GM18861 (cell line): ENCODE results near the gene DOCK3.
"Not testable (repeated sequence)": the region's sequence is repeated elsewhere in the genome, so short reads cannot be mapped to it uniquely, and the experiment has no call there.

Source experiments
- ATAC-seq: cut with Tn5 transposase; IDR thresholded peaks from one replicate; pipeline ENCODE4 v1.9.1; 2021; ENCODE audit not compliant: unreplicated experiment

Gene DOCK3

DNA sequence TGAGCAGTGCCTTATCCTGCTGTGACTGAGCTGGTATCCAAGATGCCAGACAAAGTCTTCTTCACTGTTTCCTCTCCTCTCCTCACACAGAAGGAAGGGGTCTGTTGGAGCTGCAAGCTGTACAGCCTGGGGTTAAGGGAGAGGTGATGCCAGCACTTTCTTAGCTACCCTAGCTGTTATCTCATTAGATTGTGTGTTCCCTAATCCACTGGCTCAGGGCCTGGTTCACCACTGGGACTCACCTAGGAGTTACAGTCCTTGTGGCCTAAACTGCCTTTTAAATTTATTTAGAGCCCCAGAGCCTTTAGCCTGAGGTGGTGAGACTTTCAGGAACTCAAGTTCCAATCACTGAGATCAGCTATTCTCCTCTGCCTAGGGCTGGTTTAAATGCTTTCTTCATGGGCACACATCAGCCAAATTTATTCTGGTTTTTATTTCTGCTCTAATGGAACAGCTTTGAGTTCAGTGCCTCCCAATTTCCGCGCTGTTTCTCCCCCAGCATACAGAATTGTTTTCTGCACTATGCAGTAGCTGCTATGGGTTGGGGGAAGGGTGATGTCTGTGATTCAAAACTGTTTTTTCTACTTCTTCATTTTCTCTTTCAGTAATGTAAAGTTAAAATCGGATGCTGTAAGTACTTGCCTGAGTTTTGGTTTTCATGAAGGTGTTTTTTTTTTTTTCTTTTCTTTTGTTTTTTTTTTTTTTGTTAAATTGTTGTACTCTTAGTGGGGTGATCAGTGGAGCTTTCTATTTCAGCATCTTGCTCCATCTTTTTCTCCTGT, 198.8 kb downstream of the DOCK3 start:
- peak; percentile 45 for ATAC-seq

- ATAC-seq: not testable (repeated sequence)
Observed at GRCh38 chr3:50874876-50875275, 200.1 kb downstream of the DOCK3 start.

DNA sequence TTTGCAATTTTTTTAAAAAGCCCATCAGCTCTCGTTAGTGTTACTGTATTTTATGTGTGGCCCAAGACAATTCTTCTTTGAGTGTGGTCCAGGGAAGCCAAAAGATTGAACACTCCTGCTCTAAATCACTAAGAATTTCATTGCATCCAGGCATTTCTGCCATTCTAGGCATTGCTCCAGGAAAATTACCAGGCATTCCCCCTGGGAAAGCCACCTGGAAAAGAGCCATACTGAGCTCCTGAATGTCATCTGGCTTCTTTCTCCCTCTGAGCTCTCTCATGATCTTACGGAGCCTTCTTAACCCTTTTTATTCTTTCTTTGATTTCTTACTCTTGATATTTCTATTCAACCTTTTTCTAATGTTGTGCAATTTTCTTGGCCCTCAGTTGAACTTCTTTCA, 202.2 kb downstream of the DOCK3 start:
- no peak for ATAC-seq

- ATAC-seq: not testable (repeated sequence)
Observed at GRCh38 chr3:50882733-50883132, 208.0 kb downstream of the DOCK3 start.

GRCh38 chr3:50883755-50884154, 209.0 kb downstream of the DOCK3 start:
- no peak for ATAC-seq

DNA sequence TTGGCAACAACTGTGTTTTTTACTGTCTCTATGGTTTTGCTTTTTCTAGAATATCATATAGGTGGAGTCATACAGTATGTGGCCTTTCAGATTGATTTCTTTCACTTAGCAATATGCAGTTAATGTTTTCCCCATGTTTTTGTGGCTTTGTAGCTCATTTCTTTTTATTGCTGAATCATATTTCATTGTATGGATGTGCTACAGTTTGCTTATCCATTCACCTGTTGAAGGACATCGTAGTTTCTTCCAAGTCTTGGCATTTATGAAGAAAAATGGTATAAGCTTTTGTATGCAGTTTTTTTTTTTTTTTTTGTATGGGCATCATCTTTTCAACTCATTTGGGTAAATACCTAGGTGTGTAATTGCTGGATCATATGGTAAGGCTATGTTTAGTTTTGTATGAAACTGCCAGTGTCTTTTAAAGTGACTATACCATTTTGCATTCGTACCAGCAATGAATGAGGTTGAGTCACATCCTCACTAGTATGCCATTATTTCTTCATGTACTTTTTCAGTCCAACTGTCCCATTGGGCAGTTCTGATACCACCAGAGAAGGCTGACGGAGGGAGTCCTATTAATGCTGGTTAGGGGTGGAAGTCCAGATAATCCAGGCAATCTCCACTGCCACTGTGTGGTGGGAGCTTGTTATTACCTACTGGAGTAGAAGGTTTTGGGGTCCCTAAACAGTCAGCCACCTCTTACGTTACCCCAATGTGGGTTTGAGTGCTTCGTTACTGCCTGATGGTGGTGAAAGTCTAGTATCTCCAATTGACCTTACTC, 210.5 kb downstream of the DOCK3 start:
- ATAC-seq: no peak

DNA sequence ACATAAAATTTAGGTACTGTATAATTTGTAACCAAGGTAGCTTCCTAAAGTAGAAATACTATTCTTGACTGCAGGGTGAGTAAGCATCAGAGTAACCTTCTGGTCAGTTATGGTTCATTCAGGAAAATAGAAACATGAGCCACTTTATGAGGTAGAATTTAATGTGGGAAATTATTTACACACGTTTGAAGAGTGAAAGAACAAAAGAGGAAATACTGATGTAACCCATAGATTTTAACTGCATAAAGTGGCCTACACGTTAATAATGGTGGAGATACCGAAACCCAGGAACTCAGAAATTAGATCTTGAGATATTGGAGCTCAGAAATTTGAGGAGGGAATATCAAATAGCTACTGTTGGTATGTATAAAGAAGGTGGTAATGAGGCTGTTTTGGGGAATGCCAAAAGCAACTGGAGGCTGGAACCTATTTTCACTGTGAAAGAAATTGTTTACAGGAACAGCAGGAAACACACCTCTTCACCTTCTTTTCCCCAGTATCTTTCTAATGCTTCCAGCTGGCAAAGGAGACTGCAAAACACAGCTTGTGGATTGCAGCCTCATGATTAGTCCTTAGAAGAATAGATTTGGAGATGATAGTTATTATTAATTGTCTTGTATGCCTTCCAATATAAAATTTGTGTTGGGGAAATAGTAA, 216.1 kb downstream of the DOCK3 start:
- no peak for ATAC-seq

- not testable (repeated sequence) for ATAC-seq
Observed at GRCh38 chr3:50901097-50901496, 226.4 kb downstream of the DOCK3 start.

DNA sequence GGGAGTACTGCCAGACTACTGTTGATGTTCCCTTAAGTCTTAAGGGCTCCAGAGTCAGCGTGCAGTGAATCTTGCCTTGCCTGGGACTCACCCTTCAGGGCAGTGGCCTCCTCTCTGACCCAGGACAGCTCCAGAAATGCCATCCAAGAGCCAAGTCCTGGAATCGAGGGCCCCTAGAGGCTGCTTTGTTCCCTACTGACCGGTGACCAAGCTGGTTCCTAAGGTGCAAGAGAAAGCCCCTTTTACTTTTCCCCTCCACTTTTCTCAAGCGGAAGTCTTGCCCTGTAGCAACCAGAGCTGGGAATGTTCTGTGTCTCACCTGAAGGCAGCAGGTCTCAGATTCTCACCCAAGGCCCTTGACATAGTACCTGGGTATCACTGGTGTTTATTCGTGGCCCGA, 238.0 kb downstream of the DOCK3 start:
- no peak for ATAC-seq

GRCh38 chr3:50913260-50913659, 238.5 kb downstream of the DOCK3 start:
- ATAC-seq: no peak

DNA sequence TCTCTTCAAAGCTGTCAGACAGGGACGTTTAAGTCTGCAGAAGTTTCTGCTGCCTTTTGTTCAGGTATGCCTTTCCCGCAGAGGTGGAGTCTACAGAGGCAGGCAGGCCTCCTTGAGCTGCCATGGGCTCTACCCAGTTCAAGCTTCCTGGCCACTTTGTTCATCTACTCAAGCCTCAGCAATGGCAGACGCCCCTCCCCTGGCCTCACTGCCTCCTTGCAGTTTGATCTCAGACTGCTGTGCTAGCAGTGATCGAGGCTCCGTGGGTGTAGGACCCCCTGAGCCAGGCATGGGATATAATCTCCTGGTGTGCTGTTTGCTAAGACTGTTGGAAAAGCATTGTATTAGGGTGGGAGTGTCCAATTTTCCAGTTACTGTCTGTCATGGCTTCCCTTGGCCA, 247.3 kb downstream of the DOCK3 start:
- ATAC-seq: not testable (repeated sequence)

DNA sequence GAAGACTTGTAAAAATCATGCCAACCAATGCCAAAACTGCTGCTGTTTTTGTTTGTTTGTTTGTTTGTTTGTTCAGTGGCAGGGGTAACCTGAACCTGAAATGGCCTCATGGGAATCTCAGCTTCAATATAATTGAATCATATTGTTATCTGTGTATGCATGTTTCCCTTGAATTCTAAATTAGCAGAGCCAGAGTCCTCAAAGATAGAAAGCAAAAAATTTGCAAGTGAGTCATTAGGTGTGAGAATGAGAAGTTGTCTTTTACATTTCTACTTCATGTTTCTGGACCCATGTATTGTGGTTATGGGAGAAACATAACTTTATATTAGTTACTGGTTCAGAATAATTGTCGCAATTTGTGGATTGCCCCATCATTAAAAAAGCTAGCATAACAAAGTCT, 249.2 kb downstream of the DOCK3 start:
- no peak for ATAC-seq

GRCh38 chr3:50924638-50925037, 249.9 kb downstream of the DOCK3 start:
- no peak for ATAC-seq

DNA sequence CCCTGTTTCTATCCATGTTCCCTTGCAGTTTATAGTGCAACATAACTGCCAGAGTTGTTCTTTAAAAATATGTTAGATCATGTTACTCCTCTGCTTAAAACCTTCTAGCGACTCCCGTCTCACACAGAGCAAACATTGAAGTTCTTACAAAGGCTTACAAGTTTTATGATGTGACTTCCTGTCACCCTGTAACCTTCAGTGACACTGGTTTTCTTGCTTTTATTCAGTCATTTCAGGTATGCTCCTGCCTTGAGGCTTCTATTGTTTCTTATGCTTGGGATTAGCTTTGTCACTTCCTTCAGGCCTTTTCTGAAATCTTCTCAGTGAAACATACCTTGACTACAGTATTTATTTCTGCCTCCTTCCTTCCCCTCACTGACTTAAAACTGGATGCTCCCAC, 252.1 kb downstream of the DOCK3 start:
- ATAC-seq: no peak

- no peak for ATAC-seq
Observed at GRCh38 chr3:50930371-50931208, 255.9 kb downstream of the DOCK3 start.

GRCh38 chr3:50932918-50933317, 258.2 kb downstream of the DOCK3 start:
- not testable (repeated sequence) for ATAC-seq

- ATAC-seq: no peak
Observed at GRCh38 chr3:50936389-50936788, 261.7 kb downstream of the DOCK3 start.

- ATAC-seq: no peak
Observed at GRCh38 chr3:50947419-50947818, 272.7 kb downstream of the DOCK3 start.

DNA sequence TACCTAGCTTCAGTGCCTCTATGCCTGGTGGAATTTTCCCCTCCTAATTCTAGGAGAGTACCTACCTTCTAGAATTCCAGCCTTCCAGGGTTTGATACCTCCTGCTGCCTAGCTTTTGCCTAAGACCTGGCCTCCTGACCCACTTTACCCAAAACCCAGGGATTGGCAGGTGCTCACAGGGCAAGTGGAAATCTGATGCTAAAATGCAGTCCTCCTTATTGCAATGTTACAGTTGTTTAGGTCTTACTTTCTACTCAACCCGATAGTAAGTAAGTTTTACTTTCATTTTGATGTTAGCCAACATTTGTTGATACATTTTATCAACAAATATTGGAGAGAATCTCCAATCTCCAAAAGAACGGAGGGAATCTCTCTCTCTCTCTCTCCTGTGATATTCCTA, 275.9 kb downstream of the DOCK3 start:
- ATAC-seq: no peak

GRCh38 chr3:50953825-50954414, 279.2 kb downstream of the DOCK3 start:
- ATAC-seq: no peak

- ATAC-seq: no peak
Observed at GRCh38 chr3:50961386-50961785, 286.7 kb downstream of the DOCK3 start.
